Loucy (cell line): ENCODE measurements around the gene RAB19.
A peak's percentile ranks its signal among the peaks of the same experiment; 100 is the strongest.

Experiments
- EZH2phosphoT487 ChIP-seq: fragments of 200-600 bp; IDR thresholded peaks from 2 replicates; pipeline ENCODE4 v1.6.1; 2018; ENCODE audit warnings: antibody characterized with exemption, mild to moderate bottlenecking, moderate library complexity, borderline replicate concordance
- TF ChIP-seq, protein P1 (sequence below): fragments of 200-600 bp; sonication (generic); conservative IDR thresholded peaks from 2 replicates; pipeline ENCODE4 v1.5.1; 2014; ENCODE audit warnings: mild to moderate bottlenecking, antibody characterized with exemption, low read length

DNA sequence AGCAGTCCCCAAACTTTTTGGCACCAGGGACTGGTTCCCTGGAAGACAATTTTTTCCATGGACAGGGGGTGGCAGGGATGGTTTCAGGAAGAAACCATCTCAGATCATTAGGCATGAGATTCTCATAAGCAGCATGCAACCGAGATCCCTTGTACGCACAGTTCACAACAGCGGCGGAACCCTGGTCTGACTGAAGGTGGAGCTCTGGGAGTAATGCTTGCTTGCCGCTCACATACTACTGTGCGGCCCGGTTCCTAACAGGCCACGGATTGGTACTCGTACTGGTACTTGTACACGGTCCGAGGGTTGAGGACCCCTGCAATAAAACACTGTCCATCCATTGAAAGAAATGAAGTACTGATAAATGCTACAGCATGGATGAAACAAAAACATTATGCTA lies 42.6 kb downstream of the RAB19 start:
- TF ChIP-seq, protein P1, sequence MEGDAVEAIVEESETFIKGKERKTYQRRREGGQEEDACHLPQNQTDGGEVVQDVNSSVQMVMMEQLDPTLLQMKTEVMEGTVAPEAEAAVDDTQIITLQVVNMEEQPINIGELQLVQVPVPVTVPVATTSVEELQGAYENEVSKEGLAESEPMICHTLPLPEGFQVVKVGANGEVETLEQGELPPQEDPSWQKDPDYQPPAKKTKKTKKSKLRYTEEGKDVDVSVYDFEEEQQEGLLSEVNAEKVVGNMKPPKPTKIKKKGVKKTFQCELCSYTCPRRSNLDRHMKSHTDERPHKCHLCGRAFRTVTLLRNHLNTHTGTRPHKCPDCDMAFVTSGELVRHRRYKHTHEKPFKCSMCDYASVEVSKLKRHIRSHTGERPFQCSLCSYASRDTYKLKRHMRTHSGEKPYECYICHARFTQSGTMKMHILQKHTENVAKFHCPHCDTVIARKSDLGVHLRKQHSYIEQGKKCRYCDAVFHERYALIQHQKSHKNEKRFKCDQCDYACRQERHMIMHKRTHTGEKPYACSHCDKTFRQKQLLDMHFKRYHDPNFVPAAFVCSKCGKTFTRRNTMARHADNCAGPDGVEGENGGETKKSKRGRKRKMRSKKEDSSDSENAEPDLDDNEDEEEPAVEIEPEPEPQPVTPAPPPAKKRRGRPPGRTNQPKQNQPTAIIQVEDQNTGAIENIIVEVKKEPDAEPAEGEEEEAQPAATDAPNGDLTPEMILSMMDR: 0 out of 2 replicates have a peak, but pooled peaks have one; percentile 11
- TF ChIP-seq EZH2phosphoT487: no peak
